Gastrocnemius medialis (tissue), 4 donors: ENCODE measurements around the gene SNAPC2.
A peak's percentile ranks its signal among the peaks of the same experiment; 100 is the strongest.

Source experiments
- POLR2A ChIP-seq, 2 donors: fragments of 450-650 bp; IDR thresholded peaks; one replicate each; pipeline ENCODE4 v1.6.1; 2017; ENCODE audit warnings: antibody characterized with exemption in 2 of 2, mild to moderate bottlenecking in 2 of 2, moderate library complexity in 2 of 2
- TF ChIP-seq, protein P1 (sequence below), 5 experiments: fragments of 450-650 bp in 3 of 5; fragments of 200-600 bp in 2 of 5; sonication (generic) in 2 of 5; IDR thresholded peaks in 4 of 5; conservative IDR thresholded peaks in 1 of 5; 1 replicate in 4 of 5; 2 replicates in 1 of 5; pipeline ENCODE4 v1.5.1; 2016 to 2019; ENCODE audit warnings: antibody characterized with exemption in 5 of 5, mild to moderate bottlenecking in 3 of 5, moderate library complexity in 3 of 5

DNA sequence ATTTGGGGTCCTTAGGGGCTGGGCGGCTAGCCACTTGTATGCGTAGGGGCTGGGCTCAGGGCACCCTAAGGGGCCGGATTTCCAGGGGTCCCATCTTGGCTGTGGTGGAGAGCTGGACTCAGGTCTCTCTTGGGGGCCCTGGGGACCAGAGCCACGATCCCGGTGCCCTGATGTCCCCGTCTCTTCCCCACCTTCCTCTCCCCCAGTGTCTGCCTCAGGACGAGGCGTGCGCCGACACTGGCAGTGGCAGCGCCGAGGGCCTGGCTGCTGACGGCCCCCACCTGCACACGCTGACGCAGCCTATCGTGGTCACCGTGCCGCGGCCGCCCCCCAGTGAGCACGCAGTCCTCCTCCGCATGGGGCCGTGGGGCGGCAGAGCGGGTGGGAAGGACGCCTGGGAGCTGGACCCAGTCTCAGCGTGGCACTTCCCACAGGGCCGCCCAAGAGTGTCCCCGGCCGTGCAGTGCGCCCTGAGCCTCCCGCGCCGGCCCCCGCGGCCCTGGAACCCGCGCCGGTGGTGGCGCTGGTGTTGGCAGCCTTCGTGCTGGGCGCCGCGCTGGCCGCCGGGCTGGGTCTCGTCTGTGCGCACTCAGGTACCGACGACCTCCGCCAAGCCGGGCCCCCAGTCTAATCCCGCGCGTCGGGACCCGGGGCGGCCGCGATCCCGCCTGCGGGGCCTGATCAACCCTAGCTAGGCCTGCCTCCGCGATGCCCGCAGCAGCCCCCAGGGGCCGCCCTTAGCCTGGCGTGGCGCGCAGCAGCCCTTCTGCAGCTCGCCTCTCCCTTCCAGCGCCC is 2.7 kb upstream of the SNAPC2 start:
- TF ChIP-seq, protein P1, sequence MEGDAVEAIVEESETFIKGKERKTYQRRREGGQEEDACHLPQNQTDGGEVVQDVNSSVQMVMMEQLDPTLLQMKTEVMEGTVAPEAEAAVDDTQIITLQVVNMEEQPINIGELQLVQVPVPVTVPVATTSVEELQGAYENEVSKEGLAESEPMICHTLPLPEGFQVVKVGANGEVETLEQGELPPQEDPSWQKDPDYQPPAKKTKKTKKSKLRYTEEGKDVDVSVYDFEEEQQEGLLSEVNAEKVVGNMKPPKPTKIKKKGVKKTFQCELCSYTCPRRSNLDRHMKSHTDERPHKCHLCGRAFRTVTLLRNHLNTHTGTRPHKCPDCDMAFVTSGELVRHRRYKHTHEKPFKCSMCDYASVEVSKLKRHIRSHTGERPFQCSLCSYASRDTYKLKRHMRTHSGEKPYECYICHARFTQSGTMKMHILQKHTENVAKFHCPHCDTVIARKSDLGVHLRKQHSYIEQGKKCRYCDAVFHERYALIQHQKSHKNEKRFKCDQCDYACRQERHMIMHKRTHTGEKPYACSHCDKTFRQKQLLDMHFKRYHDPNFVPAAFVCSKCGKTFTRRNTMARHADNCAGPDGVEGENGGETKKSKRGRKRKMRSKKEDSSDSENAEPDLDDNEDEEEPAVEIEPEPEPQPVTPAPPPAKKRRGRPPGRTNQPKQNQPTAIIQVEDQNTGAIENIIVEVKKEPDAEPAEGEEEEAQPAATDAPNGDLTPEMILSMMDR (IDR thresholded peaks at IDR 0.05 in 4 of 5, conservative IDR thresholded peaks at IDR 0.05 in 1 of 5) = peak in 4 of 5 experiments; percentile 19 to 52 (median 36)
- TF ChIP-seq POLR2A (IDR thresholded peaks at IDR 0.05) = no peak
